HepG2 (cell line): ENCODE results near the gene RASSF8. TPM values are rescaled to one million over a fixed set of nuclear protein-coding genes. Genes with fewer than 3 reads are reported as not detected.

Experiments
- ATAC-seq: fragments of 200-7000 bp; cut with Tn5 transposase; 3 replicates; pipeline ENCODE4 v1.9.1; 2020; ENCODE audit warnings: mild to moderate bottlenecking, moderate library complexity
- BruUV-seq: library from RNA; stranded (reverse); fragments of 400-500 nt; replicated peaks from 2 replicates; lab custom pipeline; 2021; lab: Mats Ljungman, UMichigan
- CTCF ChIA-PET: fragments of 300-600 bp; formaldehyde crosslinking; extraction: SDS; loops from one replicate; lab custom pipeline; 2021; ENCODE audit warnings: low total read pairs, inconsistent platforms, low intra/inter-chr PET ratio; lab: Yijun Ruan, JAX
- POLR2A ChIA-PET: fragments of 350-600 bp; sonication (Branson Sonifier 250); formaldehyde crosslinking; loops from one replicate; lab custom pipeline; 2020; ENCODE audit warnings: antibody characterized with exemption, inconsistent platforms; lab: Yijun Ruan, JAX
- DNase-seq: peaks from one replicate; pipeline ENCODE4 v3.0.0-alpha.2; 2015; ENCODE audit warnings: low spot score
- FAIRE-seq: peaks from 3 replicates; lab custom pipeline; 2011; peaks lifted over from hg19 to GRCh38; lab: Jason Lieb, UNC
- H2AFZ ChIP-seq: one replicate; pipeline ENCODE4 v1.6.1; 2011; ENCODE audit warnings: low read length, inconsistent platforms
- H3K27ac ChIP-seq: fragments of 300-600 bp; 3 replicates; pipeline ENCODE4 v1.8.0; 2011; ENCODE audit warnings: mixed run types, mild to moderate bottlenecking, mixed read lengths, low read length, inconsistent platforms; ENCODE audit not compliant: insufficient read depth; ENCODE audit errors: extremely low read length
- H3K27me3 ChIP-seq, 2 experiments: fragments of 200-600 bp in 1 of 2; 2 replicates in 1 of 2; 3 replicates in 1 of 2; pipeline versions ENCODE4 v1.6.0 to v1.8.0; 2011; ENCODE audit warnings: low read length in 2 of 2, mild to moderate bottlenecking in 2 of 2, moderate library complexity in 2 of 2, inconsistent platforms in 1 of 2; ENCODE audit not compliant: insufficient read depth in 2 of 2, control insufficient read depth in 1 of 2
- H3K36me3 ChIP-seq, 2 experiments: fragments of 200-600 bp in 1 of 2; replicated peaks in 1 of 2; 2 replicates in 1 of 2; 3 replicates in 1 of 2; pipeline versions ENCODE4 v1.5.1 to v1.8.0; 2011; ENCODE audit warnings: low read length in 2 of 2, inconsistent platforms in 1 of 2; ENCODE audit not compliant: insufficient read depth in 2 of 2, control insufficient read depth in 1 of 2
- H3K4me1 ChIP-seq: 2 replicates; pipeline ENCODE4 v1.5.1; 2012; ENCODE audit warnings: low read length, inconsistent platforms; ENCODE audit not compliant: insufficient read depth
- H3K4me2 ChIP-seq: 2 replicates; pipeline ENCODE4 v1.6.0; 2011; ENCODE audit warnings: low read depth, low read length, inconsistent platforms
- H3K4me3 ChIP-seq, 3 experiments: fragments of 200-600 bp in 1 of 3; sonication (generic), shearing (Covaris generic) in 1 of 3; replicated peaks in 1 of 3; 2 replicates each; pipeline ENCODE4 v1.5.1; 2011 to 2016; ENCODE audit warnings: low read length in 3 of 3, inconsistent platforms in 2 of 3, low read depth in 2 of 3, mild to moderate bottlenecking in 2 of 3, control low read depth in 1 of 3, mixed read lengths in 1 of 3; ENCODE audit not compliant: insufficient read depth in 1 of 3
- H3K79me2 ChIP-seq: one replicate; pipeline ENCODE4 v1.6.1; 2011; ENCODE audit warnings: low read length, inconsistent platforms; ENCODE audit not compliant: insufficient read depth
- H3K9ac ChIP-seq: 2 replicates; pipeline ENCODE4 v1.6.0; 2011; ENCODE audit warnings: mild to moderate bottlenecking, low read depth, low read length, inconsistent platforms; ENCODE audit not compliant: insufficient read depth
- H3K9me3 ChIP-seq: 2 replicates; pipeline ENCODE4 v1.5.1; 2012; ENCODE audit warnings: mild to moderate bottlenecking, low read length
- H4K20me1 ChIP-seq: 2 replicates; pipeline ENCODE4 v1.6.0; 2011; ENCODE audit warnings: inconsistent platforms, mild to moderate bottlenecking, low read length, moderate library complexity; ENCODE audit not compliant: insufficient read depth
- BHLHE40 ChIP-seq: IDR thresholded peaks from 2 replicates; pipeline ENCODE4 v1.6.1; 2011; ENCODE audit warnings: low read length, improper control_type of control experiment
- CERS6 ChIP-seq: sonication (generic); formaldehyde crosslinking; IDR thresholded peaks from 2 replicates; pipeline ENCODE4 v1.5.0; 2020; ENCODE audit warnings: missing genetic modification reagents
- EZH2 ChIP-seq: conservative IDR thresholded peaks from 2 replicates; pipeline ENCODE4 v1.6.1; 2012; ENCODE audit warnings: mild to moderate bottlenecking, low read depth, low read length, moderate library complexity
- PATZ1 ChIP-seq: sonication (generic); formaldehyde crosslinking; IDR thresholded peaks from 2 replicates; pipeline ENCODE4 v1.4.0; 2020; ENCODE audit warnings: missing genetic modification reagents
- PRDM10 ChIP-seq: sonication (generic); formaldehyde crosslinking; IDR thresholded peaks from 2 replicates; pipeline ENCODE4 v1.4.0; 2020; ENCODE audit warnings: low read depth, missing genetic modification reagents
- PREB ChIP-seq: sonication (generic); formaldehyde crosslinking; IDR thresholded peaks from 2 replicates; pipeline ENCODE4 v1.4.0; 2020; ENCODE audit warnings: missing genetic modification reagents
- RNF2 ChIP-seq: fragments of 450-650 bp; conservative IDR thresholded peaks from 2 replicates; pipeline ENCODE4 v1.6.1; 2016; ENCODE audit warnings: low read depth
- SALL2 ChIP-seq: sonication (generic); formaldehyde crosslinking; IDR thresholded peaks from 2 replicates; pipeline ENCODE4 v1.8.1; 2023; ENCODE audit warnings: mild to moderate bottlenecking, missing genetic modification reagents, inconsistent platforms
- SP1 ChIP-seq, 2 experiments: fragments of 450-650 bp in 1 of 2; sonication (generic) in 1 of 2; formaldehyde crosslinking in 1 of 2; IDR thresholded peaks; 2 replicates each; pipeline versions ENCODE4 v1.4.0 to v1.6.1; 2016 to 2020; ENCODE audit warnings: missing genetic modification reagents in 1 of 2
- ZNF251 ChIP-seq: sonication (generic); formaldehyde crosslinking; IDR thresholded peaks from 2 replicates; pipeline ENCODE4 v1.9.0; 2021; ENCODE audit warnings: mild to moderate bottlenecking, missing genetic modification reagents
- ZNF580 ChIP-seq: IDR thresholded peaks from 2 replicates; pipeline ENCODE4 v1.6.1; 2016; ENCODE audit warnings: low read depth, borderline replicate concordance
- WGBS: methylation state at CpG from one replicate; pipeline ENCODE4 v1.1.6; 2017; ENCODE audit warnings: low lambda C conversion rate; 5-methylcytosine and 5-hydroxymethylcytosine counted together
- in situ Hi-C: cut with HindIII; loops from 2 replicates; pipeline ENCODE4 v1.10.0; 2017; ENCODE audit warnings: low pct_unique_long_range_greater_than_20kb; ENCODE audit not compliant: extremely low pct_ligation_motif_present
- intact Hi-C: fragments of 100-400 bp; cut with micrococcal nuclease; formaldehyde crosslinking; loops from one replicate; pipeline ENCODE4 v1.10.0; 2022; ENCODE audit not compliant: unreplicated experiment
- polyA plus RNA-seq, 8 experiments: library from polyadenylated mRNA; depleted of rRNA in 3 of 8; stranded (reverse) in 7 of 8; unstranded in 1 of 8; fragments of >200 nt; fragmentation: Illumina TruSeq in 4 of 8; extraction: Trizol in 4 of 8; gene quantifications; 2 replicates each; pipeline versions ENCODE4 v1.2.1 to v1.2.3, GENCODE V29; 2011 to 2016; ENCODE audit warnings: low read depth in 4 of 8, missing spikeins in 1 of 8, mixed read lengths in 1 of 8; ENCODE audit not compliant: insufficient read depth in 1 of 8
- total RNA-seq, 5 experiments: library from RNA; depleted of rRNA; stranded (reverse); fragments of >200 nt; fragmentation: Illumina TruSeq; extraction: Trizol; gene quantifications; 2 replicates each; pipeline ENCODE4 v1.2.3, GENCODE V29; 2016; ENCODE audit warnings: low read depth in 1 of 5

RASSF8 gene
- total and polyA plus RNA-seq, 2 of the 13 experiments (the other 11 are each of a cell fraction or from before 2014, with no cell fraction given), result 0.82 to 9.2 TPM

GRCh38 chr12:26124446-26125399 is 166.2 kb downstream of the RASSF8 start, which contains the start of gene BHLHE41:
Gene BHLHE41, minus strand, starts transcription at chr12:26125037. Its CDS starts 258 bp downstream, at chr12:26124779.
- intact Hi-C loops, result no loop called here
- Histone ChIP-seq H3K27me3 (peaks cover 21 to 78% of the 10 kb centered on the region in 2 experiments), H4K20me1 (peaks cover 3% of the 10 kb centered on the region; the same call in 1 of the 2 replicates), H3K4me2 (peak within 1 kb of the TSS; percentile 80), H3K4me1 (peaks cover 20% of the 10 kb centered on the region), H3K9me3 (no peaks in the 10 kb centered on the region), H2AFZ (no peak within 1 kb of the TSS), H3K27ac (no peak within 1 kb of the TSS), H3K4me3 (peak within 1 kb of the TSS; percentile 39 to 66 (median 54); a peak in 5 of 6 replicates), H3K79me2 (no peaks in the 10 kb centered on the region), H3K9ac (no peak within 1 kb of the TSS), H3K36me3 (no peaks in the 10 kb centered on the region)
- DNase-seq (no peak), ATAC-seq (no peak), FAIRE-seq (no peak)
- TF ChIP-seq EZH2 (peak; percentile 99), SALL2 (CRISPR knock-in tag) (0 out of 2 replicates have a peak, but pooled peaks have one; percentile 18), SP1 (IDR thresholded peaks at IDR 0.05) (no peak), SP1 (CRISPR knock-in tag; IDR thresholded peaks at IDR 0.05) (no peak), BHLHE40 (peak; percentile 78), CERS6 (CRISPR knock-in tag) (no peak), ZNF580 (CRISPR knock-in tag) (no peak), PRDM10 (CRISPR knock-in tag) (peak; percentile 93), PREB (CRISPR knock-in tag) (no peak), PATZ1 (CRISPR knock-in tag) (0 out of 2 replicates have a peak, but pooled peaks have one; percentile 21), ZNF251 (CRISPR knock-in tag) (no peak), RNF2 (0 out of 2 replicates have a peak, but pooled peaks have one; percentile 44)
- ChIA-PET POLR2A (no interaction called here), CTCF (no interaction called here)
- no TSS peak for BruUV-seq
- WGBS, result 7% methylated on average over 41 of the region's 54 CpGs
- in situ Hi-C loops, result loop anchor here (10.0 kb wide), 1 partner anchor 190 kb away; no protein-coding TSS in a partner anchor
